H4 (cell line): ENCODE results near the gene POU5F1. TPM values are rescaled to one million over a fixed set of nuclear protein-coding genes. Genes with fewer than 3 reads are reported as not detected.
"Not testable (repeated sequence)": the region's sequence is repeated elsewhere in the genome, so short reads cannot be mapped to it uniquely, and the experiment has no call there.

ENCODE experiments used
- DNase-seq: peaks from one replicate; pipeline ENCODE4 v3.0.0-alpha.2; 2015; ENCODE audit warnings: low spot score
- total RNA-seq: library from RNA; depleted of rRNA; stranded (reverse); fragments of >200 nt; shearing (Covaris generic); gene quantifications from 2 replicates; pipeline ENCODE4 v1.2.3, GENCODE V29; 2014; rRNA removed

POU5F1 gene
- not detected in 2 replicates for total RNA-seq

DNA sequence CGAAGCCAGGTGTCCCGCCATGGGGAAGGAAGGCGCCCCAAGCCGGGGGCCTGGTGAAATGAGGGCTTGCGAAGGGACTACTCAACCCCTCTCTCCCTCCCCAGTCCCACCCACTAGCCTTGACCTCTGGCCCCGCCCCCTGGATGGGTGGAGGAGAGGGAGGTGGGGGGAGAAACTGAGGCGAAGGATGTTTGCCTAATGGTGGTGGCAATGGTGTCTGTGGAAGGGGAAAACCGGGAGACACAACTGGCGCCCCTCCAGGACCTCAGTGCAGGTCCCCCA is at the start of gene POU5F1:
Gene POU5F1 (minus strand): TSS at position 83 of the 282 bp plus-strand sequence. CDS start 62 bp downstream, at position 21.
- no peak for DNase-seq

DNA sequence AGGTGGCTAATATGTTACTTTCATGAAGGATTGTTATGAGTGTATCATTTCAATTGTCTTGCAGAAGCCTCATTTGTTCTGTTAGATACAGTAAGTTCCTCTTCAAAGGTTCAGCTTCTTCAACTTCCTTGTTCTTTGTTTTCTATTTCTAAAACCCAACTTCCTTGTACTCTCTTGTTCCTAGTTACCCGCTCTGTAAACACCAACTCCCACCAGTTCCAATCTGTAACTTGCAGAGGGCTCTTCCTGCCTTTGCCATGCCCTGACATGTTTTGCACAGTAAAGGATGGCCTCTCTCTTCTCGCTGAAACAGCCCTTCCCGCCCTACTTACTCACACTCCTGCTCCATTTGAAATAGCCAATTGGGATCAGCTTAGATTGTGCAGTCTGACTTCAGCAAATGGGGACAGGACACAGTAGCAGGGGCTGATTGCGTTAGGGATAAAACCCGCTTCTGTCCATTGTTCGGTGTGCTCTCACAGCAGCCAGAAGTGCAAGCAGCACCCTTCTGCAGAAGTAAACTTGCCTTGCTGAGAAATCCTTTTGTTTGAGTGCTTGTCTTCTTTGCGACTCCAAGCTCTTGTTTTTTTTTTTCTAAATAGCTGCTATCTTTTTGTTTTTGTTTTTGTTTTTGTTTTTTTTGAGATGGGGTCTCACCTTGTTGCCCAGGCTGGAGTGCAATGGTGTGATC is 45.9 kb upstream of the POU5F1 start:
- DNase-seq: no peak

DNA sequence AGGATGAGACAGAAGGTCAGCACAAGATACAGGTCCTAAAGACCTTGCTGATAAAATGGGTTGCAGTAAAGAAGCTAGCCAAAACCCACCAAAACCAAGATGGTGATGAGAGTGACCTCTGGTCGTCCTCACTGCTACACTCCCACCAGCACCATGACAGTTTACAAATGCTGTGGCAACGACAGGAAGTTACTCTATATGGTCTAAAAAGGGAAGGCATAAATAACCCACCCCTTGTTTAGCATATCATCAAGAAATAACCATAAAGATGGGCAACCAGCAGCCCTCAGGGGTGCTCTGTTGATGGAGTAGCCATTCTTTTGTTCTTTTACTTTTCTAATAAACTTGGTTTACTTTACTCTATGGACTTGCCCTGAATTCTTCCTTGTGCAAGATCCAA is 44.7 kb upstream of the POU5F1 start:
- not testable (repeated sequence) for DNase-seq

DNA sequence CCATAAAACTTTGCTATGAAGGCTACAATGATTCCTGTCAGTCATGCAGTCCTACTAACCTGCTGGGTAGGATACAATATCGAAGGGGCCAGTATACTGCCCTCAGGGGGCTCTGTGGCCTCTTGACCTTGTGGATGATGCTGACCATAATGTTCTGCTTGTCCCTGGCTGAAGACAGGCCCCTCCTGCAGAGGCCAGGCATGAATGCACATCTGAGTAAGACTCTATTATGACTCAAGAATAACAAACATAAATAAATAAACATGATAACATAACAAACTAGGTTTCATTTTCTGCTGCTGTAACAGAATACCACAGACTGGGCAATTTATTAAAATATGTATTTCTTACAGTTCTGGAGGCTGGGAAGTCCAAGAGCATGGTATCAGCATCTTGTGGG is 44.0 kb upstream of the POU5F1 start:
- no peak for DNase-seq

DNA sequence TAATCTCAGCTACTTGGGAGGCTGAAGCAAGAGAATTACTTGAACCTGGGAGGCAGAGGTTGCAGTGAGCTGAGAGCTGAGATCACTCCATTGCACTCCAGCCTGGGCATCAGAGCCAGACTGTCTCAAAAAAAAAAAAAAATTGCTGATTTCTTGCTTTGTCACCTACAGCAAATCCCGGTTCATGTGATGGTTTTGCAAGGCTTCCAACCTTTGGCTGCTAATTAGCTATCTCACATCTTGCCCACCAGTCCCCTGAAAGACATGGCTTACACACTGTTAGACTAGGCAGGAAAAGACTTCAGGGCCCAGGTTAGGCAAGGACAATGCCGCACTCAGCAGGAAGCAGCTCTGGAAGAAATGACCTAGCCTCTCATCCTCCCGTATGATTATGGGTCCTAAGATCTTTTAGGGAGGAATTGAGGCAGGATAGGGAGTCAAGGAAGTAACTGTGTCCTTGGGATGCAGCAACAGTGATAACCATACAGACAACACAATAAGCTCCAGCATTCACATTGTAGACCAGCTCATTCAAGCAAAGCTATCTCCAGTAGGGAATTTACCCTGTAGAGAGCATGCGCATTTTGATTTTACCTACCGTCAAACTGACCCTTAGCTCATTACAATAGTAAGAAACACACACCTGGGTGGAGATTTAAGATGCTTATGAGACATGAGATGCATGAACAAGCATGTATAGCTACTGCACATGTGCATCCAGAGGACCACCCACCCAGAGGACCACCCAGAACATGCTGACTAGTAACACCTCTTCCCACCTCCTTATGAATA is 40.5 kb upstream of the POU5F1 start:
- DNase-seq: no peak

DNA sequence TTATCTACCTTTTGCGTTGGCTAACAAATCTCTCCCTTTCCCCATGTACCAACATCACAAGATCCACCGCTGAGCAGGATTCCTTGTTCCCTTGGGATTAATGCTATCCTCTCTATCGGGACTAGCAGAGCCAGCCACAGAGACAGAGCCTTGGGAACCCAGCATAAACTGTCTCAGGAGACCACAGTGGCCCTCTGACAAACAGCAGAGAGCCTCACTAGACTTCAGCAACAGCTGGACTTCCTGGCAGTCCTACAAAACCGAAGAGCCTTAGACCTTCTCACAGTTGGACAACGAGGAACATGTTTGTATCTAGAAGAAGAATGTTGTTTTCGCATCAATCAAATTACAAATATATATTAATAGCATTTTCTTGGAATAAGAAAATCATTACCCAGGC is 39.6 kb upstream of the POU5F1 start:
- DNase-seq: no peak

DNA sequence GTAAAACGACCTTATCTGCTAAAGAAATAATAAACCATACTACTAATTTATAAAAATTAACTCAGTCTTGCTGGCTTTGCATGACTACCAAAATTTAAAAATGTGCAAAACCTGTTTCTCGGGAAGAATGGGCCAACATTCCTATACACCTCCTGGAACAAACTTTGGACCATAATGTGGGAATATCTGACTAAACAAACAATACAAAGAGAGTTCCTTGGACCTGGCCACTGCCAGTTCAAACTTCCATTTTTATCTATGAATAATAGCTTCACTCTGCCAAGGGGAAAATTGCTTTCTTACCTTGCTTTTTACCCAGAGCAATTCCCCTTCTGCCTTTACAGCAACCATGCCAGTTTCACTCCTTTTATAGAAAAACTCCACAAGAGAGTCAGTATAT is 38.7 kb upstream of the POU5F1 start:
- DNase-seq: no peak

DNA sequence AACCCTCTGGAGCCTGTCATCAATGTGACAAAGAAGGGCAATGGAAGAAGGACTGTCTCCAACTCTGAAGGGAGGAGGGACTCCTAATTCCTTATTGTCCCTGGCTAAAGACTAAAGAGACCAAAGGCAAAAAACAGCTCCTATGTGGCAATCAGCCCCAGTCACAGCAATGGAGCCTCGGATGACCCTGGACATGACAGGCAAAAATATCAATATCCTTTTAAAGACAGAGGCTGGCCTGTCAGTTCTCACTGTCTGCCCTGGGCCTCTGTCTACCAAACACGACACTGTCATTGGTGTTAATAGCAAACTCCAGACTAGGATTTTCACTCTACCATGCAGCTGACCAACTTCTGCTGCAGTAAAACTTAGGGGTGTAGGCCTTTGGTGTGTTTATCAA is 38.0 kb upstream of the POU5F1 start:
- DNase-seq: no peak

DNA sequence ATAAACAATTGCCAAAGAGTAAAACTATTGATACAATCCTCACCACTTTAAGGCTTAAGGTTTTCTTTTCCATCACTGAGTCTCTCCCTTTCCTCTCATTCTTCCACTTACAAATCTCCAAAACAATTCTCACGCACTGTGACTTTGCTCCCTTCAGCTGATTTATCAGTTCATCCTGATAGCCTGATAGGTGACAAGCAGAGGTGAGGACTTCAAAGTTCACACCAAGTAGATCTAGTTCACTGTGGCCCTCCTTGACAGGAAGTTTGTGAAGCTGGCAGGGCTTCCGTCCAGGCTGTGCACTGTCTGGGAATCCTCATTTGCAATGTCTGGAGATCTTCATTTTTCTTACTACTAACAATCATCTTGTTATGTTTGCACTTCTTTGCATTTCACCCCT is 35.2 kb upstream of the POU5F1 start:
- DNase-seq: no peak

DNA sequence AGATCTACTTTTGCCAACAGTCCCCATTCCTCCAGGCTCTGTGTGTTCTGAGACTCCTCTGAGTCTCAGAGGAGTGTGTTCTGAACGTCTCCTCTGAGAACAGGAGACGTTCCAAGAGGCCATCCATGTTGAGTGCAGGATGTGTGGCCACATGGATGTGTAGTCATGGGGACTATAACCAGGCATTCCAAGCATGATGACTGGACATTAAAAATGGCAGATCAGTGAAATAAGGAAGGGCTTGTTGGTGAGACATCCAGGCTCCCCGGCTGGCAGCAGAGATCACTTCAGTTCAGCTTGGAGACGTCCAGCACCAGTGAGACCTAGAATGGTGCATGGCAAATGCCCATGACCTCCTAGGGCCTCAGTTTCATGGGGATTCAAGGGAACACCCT is 34.3 kb upstream of the POU5F1 start:
- DNase-seq: no peak

DNA sequence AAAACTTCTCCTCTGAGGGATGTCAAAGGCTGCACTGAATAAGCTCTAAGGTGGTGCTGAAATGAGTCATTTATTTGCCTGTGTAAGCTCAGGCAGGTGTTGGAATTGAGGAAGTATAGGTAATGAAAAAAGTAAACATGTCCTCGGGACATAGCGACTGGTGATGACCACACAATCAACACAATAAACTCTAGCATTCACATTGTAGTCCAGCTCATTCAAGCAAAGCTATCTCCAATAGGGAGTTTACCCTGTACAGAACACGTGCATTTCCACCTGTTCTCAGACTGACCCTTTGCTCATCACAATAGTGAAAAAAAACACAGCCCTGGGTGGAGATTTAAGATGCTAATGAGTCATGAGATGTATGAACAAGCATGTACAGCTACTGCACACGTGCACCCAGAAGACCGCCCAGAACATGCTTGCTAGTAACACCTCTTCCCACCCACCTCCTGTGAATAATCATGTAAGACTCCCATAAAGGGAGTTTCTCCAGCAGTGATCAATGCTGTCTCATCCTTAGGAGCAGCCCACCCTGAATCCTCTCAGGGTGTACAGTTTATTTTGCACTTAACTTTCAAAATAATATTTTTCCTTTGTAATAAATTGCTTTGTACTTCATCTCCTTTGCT is 33.0 kb upstream of the POU5F1 start:
- DNase-seq: peak; percentile 82

DNA sequence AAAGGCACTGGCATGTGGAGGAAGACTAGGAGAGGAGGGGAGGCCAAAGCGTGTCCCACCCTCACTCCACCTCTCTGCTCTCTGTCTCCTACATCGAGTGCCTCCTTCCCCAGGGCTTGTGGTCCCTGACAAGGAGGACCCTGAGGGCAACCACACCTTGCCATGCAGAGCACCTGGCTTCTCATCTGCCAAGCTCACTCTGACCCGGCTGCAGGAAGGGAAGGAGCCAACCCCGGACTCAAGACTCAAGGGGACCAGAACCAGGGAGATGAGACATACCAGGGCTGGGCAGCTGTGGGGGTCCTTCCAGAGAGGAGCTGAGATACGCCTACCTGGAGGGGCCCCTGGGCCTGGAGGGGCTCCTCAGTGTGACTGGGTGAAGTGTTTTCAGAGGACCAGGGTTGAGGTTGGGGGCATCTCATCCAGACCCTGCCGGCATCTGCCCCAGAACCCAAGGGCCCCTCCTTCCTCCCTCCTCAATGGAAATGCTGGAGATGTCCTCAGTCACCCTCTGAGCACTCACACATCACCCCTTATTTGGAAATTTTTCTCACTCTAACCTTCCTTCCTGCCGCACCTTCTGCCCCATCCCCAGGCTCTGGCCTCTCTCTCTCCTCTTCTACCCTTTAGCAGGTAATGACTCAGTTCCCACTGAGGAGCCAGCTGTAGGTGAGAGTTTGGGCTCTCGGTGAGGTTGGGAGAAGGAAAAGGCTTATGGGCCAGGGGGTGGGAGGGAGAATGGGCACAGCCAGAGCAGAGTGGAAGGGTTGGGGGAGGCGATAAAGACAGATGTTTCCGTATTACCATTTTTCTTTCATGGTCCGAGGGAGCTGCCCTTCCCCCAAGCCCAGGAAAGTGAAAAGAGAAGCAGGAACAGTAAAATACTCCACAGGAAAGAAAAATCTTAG is 32.0 kb upstream of the POU5F1 start:
- DNase-seq: no peak

DNA sequence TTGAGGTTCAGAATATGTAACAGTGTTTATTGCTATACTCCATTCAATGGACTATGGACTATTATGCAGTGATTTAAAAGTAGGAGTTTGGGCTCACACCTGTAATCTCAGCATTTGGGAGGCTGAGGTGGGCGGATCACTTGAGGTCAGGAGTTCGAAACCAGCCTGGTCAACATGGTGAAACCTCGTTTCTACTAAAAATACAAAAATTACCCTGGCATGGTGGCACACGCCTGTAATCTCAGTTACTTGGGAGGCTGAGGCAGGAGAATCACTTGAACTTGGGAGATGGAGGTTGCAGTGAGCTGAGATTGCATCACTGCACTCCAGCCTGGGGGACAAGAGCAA is 28.6 kb upstream of the POU5F1 start:
- DNase-seq: not testable (repeated sequence)

DNA sequence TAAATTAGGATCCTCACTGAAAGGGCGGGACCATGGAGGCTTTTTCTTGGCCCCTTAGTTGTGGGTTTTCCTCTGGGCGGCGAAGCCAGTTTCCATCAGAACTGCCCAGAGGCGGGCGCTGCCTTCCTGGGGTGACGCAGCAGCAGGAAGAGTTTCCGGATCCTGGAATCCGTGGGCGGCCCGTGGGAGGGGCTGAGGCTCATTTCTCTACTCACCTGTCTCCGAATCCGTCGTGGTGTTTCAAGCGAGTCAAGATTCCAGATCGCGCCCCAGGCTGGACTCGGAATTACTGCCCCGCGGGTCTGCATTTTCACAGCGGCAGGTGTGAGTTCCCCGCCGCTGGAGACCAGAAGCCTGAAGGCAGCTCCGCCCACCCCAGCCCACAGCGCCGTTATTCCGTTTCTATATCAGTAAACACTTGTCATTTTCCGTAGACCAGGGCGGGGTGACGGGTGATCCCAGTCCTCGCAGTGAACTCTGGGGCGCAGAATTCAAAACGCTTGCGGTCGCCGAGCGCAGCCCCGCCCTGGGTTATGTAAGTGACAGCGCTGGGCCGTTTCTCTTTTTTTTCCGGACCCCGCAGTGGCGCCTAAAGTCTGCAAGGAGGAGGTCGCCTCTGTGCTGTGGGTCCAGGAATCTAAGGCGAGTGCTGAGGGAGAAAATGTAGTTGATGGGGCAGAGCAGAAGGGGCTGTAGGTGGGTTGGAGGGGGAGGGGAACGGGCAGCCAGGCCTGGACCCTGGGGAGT is 27.2 kb upstream of the POU5F1 start:
- peak; percentile 83 for DNase-seq

DNA sequence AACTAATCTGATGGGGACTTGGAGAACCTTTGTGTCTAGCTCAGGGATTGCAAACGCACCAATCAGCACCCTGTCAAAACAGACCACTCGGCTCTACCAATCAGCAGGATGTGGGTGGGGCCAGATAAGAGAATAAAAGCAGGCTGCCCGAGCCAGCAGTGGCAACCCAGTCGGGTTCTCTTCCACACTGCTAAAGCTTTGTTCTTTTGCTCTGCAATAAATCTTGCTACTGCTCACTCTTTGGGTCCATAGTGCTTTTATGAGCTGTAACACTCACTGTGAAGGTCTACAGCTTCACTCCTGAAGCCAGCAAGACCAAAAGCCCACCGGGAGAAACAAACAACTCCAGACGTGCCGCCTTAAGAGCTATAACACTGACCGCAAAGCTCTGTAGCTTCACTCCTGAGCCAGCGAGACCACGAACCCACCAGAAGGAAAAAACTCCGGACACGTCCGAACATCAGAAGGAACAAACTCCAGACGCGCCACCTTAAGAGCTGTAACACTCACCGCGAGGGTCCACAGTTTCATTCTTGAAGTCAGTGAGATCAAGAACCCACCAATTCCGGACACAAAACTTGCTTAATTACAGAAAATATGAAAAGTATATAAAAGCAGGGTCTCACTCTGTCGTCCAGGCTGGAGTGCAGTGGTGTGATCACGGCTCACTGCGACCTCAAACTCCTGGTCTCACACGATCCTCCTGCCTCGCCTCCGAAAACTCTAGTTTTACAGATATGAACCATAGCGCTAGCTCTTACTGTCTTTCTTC is 26.0 kb upstream of the POU5F1 start:
- DNase-seq: not testable (repeated sequence)

DNA sequence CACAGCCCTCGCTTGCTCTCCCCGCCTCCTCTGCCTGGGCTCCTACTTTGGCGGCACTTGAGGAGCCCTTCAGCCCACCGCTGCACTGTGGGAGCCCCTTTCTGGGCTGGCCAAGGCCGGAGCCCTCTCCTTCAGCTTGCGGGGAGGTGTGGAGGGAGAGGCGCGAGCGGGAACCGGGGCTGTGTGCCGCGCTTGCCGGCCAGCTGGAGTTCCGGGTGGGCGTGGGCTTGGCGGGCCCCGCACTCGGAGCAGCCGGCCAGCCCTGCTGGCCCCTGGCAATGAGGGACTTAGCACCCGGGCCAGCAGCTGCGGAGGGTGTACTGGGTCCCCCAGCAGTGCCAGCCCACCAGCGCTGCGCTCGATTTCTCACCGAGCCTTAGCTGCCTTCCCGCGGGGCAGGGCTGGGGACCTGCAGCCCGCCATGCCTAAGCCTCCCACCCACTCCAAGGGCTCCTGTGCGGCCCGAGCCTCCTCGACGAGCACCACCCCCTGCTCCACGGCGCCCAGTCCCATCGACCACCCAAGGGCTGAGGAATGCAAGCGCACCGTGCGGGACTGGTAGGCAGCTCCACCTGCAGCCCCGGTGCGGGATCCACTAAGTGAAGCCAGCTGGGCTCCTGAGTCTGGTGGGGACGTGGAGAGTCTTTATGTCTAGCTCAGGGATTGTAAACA is 25.0 kb upstream of the POU5F1 start:
- DNase-seq: not testable (repeated sequence)

DNA sequence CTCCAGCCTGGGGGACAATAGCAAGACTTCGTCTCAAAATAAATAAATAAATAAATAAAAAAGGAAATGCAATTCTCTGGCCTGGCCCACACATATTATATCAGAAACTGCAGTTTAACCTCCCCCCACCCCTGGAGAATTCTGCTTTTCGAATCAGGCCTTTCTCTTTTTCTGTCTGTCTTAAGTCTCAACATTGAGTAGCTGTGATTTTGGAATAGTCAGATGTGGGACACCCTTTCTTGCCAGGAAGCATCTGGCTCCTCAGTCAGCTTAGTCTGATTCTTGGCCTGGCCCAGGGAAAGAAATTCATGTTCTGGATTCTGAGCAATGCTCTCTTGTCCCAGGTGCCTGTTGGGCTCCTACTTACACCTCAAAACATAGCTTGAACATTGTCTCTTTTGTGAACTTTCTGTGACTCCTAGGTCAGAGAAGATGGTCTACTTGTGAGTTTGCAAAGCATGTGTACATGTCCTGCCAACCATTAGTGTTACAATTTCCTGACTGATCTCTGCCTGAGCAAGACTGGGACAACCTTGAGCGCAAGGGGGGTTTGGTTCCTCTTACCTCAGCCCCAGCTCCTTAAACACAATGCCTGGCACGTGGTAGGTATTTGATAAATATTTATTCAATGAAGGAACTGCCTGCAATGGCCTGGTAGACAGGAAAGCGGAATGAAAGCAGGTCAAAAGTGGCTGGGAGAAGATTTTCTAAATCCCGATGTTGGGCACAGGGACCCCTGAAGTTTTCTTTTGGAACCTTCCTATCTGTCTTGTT is 23.8 kb upstream of the POU5F1 start:
- no peak for DNase-seq

DNA sequence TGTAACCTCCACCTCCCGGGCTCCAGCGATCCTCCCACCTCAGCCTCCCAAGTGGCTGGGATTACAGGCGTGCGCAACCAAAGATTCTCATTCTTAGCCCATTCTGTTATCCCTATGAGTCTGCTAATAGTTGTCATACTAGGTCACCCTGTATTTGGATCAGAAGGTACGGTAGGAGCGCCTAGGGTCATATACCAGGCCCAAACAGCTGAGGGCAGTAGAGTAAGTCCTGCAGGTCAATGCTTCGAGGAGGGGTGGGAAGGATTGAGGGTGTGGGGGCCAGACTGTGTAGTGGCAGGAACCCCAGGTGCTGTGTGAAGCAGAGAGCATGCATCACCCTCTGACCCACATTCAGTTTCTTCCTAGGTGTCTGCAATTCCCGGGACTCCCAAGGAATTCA is 22.7 kb upstream of the POU5F1 start:
- no peak for DNase-seq

DNA sequence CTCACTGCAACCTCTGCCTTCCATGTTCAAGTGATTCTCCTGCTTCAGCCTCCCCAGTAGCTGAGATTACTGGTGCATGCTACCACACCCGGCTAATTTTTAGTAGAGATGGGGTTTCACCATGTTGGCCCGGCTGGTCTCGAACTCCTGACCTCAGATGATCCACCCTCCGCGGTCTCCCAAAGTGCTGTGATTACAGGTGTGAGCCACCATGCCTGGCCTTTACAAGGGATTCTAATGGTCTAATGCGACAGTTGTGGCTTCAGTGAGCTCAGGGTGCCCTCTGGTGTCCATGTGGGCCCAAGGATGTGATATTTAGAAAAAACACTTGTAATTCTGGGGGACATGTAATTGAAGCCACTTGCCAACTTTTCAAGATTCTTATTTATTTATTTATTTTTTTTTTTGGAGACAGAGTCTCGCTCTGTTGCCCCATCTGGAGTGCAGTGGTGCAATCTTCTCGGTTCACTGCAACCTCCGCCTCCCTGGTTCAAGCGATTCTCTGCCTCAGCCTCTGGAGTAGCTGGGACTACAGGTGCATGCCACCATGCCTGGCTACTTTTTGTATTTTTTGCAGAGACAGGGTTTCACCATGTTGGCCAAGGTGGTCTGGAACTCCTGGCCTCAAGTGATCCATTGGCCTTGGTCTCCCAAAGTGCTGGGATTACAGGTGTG is 22.1 kb upstream of the POU5F1 start:
- DNase-seq: peak; percentile 66
